Loucy (cell line): Measurements from ENCODE around the gene RAPGEF5.
"Not testable (repeated sequence)": the region's sequence is repeated elsewhere in the genome, so short reads cannot be mapped to it uniquely, and the experiment has no call there.

ENCODE experiments used
- EZH2phosphoT487 ChIP-seq: fragments of 200-600 bp; IDR thresholded peaks from 2 replicates; pipeline ENCODE4 v1.6.1; 2018; ENCODE audit warnings: antibody characterized with exemption, mild to moderate bottlenecking, moderate library complexity, borderline replicate concordance
- TF ChIP-seq, protein P1 (sequence below): fragments of 200-600 bp; sonication (generic); conservative IDR thresholded peaks from 2 replicates; pipeline ENCODE4 v1.5.1; 2014; ENCODE audit warnings: mild to moderate bottlenecking, antibody characterized with exemption, low read length

DNA sequence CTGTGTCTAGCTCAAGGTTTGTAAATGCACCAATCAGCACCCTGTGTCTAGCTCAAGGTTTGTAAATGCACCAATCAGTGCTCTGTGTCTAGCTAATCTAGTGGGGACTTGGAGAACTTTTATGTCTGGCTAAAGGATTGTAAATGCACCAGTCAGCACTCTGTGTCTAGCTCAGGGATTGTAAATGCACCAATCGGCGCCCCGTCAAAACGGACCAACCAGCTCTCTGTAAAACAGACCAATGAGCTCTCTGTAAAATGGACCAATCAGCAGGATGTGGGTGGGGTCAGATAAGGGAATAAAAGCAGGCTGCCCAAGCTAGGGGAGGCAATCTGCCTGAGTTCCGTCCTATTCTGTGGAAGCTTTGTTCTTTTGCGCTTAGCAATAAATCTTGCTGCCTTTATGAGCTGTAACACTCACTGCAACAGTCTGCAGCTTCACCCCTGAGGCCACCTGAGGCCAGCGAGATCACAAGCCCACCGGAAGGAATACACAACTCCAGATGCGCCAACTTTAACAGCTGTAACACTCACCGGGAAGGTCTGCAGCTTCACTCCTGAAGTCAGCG lies 265.9 kb downstream of the RAPGEF5 start:
- TF ChIP-seq, protein P1, sequence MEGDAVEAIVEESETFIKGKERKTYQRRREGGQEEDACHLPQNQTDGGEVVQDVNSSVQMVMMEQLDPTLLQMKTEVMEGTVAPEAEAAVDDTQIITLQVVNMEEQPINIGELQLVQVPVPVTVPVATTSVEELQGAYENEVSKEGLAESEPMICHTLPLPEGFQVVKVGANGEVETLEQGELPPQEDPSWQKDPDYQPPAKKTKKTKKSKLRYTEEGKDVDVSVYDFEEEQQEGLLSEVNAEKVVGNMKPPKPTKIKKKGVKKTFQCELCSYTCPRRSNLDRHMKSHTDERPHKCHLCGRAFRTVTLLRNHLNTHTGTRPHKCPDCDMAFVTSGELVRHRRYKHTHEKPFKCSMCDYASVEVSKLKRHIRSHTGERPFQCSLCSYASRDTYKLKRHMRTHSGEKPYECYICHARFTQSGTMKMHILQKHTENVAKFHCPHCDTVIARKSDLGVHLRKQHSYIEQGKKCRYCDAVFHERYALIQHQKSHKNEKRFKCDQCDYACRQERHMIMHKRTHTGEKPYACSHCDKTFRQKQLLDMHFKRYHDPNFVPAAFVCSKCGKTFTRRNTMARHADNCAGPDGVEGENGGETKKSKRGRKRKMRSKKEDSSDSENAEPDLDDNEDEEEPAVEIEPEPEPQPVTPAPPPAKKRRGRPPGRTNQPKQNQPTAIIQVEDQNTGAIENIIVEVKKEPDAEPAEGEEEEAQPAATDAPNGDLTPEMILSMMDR: not testable (repeated sequence)
- TF ChIP-seq EZH2phosphoT487: not testable (repeated sequence)
